Neural progenitor cell (in vitro differentiated cells): ENCODE results near the gene MTR. TPM values are rescaled to one million over a fixed set of nuclear protein-coding genes. Genes with fewer than 3 reads are reported as not detected.

Experiments used
- DNase-seq: peaks from one replicate; pipeline ENCODE4 v3.0.0-alpha.2; 2016; ENCODE audit warnings: low spot score
- H2AFZ ChIP-seq: fragments of 200-600 bp; sonication (generic); replicated peaks from 2 replicates; pipeline ENCODE4 v1.6.1; 2016; ENCODE audit warnings: antibody characterized with exemption
- H3F3A ChIP-seq: fragments of 200-600 bp; sonication (generic); 2 replicates; pipeline ENCODE4 v1.6.1; 2016; ENCODE audit warnings: antibody characterized with exemption, low read depth
- H3K27ac ChIP-seq: fragments of 200-600 bp; sonication (generic); 2 replicates; pipeline ENCODE4 v1.5.1; 2016; ENCODE audit warnings: mild to moderate bottlenecking
- H3K27me3 ChIP-seq: fragments of 200-600 bp; sonication (generic); 2 replicates; pipeline ENCODE4 v1.6.1; 2016; ENCODE audit warnings: mild to moderate bottlenecking, moderate library complexity
- H3K36me3 ChIP-seq: fragments of 200-600 bp; sonication (generic); 2 replicates; pipeline ENCODE4 v1.5.1; 2016
- H3K4me1 ChIP-seq: fragments of 200-600 bp; sonication (generic); 2 replicates; pipeline ENCODE4 v1.6.1; 2016; ENCODE audit warnings: mixed run types
- H3K4me2 ChIP-seq: fragments of 200-600 bp; sonication (generic); 2 replicates; pipeline ENCODE4 v1.6.1; 2016
- H3K4me3 ChIP-seq: fragments of 200-600 bp; sonication (generic); 2 replicates; pipeline ENCODE4 v1.5.1; 2016
- H3K79me2 ChIP-seq: fragments of 200-600 bp; sonication (generic); 2 replicates; pipeline ENCODE4 v1.6.1; 2016; ENCODE audit warnings: low read depth
- H3K9ac ChIP-seq: fragments of 200-600 bp; sonication (generic); 2 replicates; pipeline ENCODE4 v1.6.1; 2016
- H3K9me3 ChIP-seq: fragments of 200-600 bp; sonication (generic); 2 replicates; pipeline ENCODE4 v1.5.1; 2016; ENCODE audit warnings: low read depth
- H4K20me1 ChIP-seq: fragments of 200-600 bp; sonication (generic); 2 replicates; pipeline ENCODE4 v1.6.1; 2016; ENCODE audit warnings: low read depth
- H3K27ac Mint-ChIP-seq: 3 replicates; pipeline ENCODE4 v1.8.0; 2021; ENCODE audit warnings: mixed read lengths
- H3K27me3 Mint-ChIP-seq: 2 replicates; pipeline ENCODE4 v1.8.0; 2022; ENCODE audit warnings: low read depth, mild to moderate bottlenecking, inconsistent platforms, moderate library complexity, mixed read lengths; ENCODE audit not compliant: insufficient read depth
- H3K36me3 Mint-ChIP-seq: 3 replicates; pipeline ENCODE4 v1.8.0; 2021; ENCODE audit warnings: mixed read lengths
- H3K4me1 Mint-ChIP-seq: 3 replicates; pipeline ENCODE4 v1.8.0; 2021; ENCODE audit warnings: mixed read lengths
- H3K4me3 Mint-ChIP-seq: 3 replicates; pipeline ENCODE4 v1.8.0; 2021; ENCODE audit warnings: mild to moderate bottlenecking, moderate library complexity, mixed read lengths
- H3K9me3 Mint-ChIP-seq: 3 replicates; pipeline ENCODE4 v1.8.0; 2020; ENCODE audit warnings: mixed read lengths
- CTCF ChIP-seq: fragments of 200-600 bp; sonication (generic); IDR thresholded peaks from 2 replicates; pipeline ENCODE4 v1.5.1; 2017; ENCODE audit warnings: antibody characterized with exemption, mild to moderate bottlenecking
- EZH2 ChIP-seq: fragments of 200-600 bp; sonication (generic); IDR thresholded peaks from 2 replicates; pipeline ENCODE4 v1.6.1; 2017; ENCODE audit warnings: antibody characterized with exemption, mild to moderate bottlenecking, moderate library complexity
- EZH2phosphoT487 ChIP-seq: fragments of 200-600 bp; sonication (generic); IDR thresholded peaks from 2 replicates; pipeline ENCODE4 v1.6.1; 2017; ENCODE audit warnings: antibody characterized with exemption
- total RNA-seq: library from RNA; depleted of rRNA; stranded (reverse); fragments of >200 nt; gene quantifications from 2 replicates; pipeline ENCODE4 v1.2.3, GENCODE V29; 2015; ENCODE audit warnings: low replicate concordance

MTR gene
- total RNA-seq, 1 donor from 2014 or later: 27.3 TPM

DNA sequence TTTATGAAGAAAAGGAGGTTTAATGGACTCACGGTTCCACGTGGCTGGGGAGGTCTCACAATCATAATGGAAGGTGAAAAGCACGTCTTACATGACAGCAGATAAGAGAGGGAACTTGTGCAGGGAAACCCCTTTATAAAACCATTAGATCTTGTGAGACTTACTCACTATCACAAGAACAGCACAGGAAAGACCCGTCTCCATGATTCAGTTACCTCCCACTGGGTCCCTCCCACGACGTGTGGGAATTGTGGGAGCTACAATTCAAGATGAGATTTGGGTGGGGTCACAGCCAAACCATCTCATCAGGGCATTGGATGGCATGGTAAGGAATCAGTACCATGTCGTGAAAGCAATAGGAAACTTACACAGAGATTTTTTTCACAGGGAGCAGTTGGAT is 63.1 kb downstream of the MTR start:
- Mint-ChIP-seq H3K4me1 (peaks cover 11% of the 10 kb centered on the region), H3K4me3 (no peak overlapping the region), H3K36me3 (peaks cover 47% of the 10 kb centered on the region), H3K9me3 (no peaks in the 10 kb centered on the region), H3K27ac (no peak overlapping the region), H3K27me3 (peaks cover 5% of the 10 kb centered on the region)
- Histone ChIP-seq H3K4me3 (no peak overlapping the region), H3K9me3 (no peaks in the 10 kb centered on the region), H3K4me2 (no peak overlapping the region), H3K79me2 (no peaks in the 10 kb centered on the region), H3K27ac (no peak overlapping the region), H3K36me3 (no peaks in the 10 kb centered on the region), H4K20me1 (no peaks in the 10 kb centered on the region), H3F3A (no peaks in the 10 kb centered on the region), H3K4me1 (peaks cover 6% of the 10 kb centered on the region), H3K27me3 (no peaks in the 10 kb centered on the region), H3K9ac (no peak overlapping the region), H2AFZ (no peak overlapping the region)
- no peak for DNase-seq
- TF ChIP-seq CTCF: no peak
- no peak for TF ChIP-seq EZH2phosphoT487
- TF ChIP-seq EZH2: no peak

DNA sequence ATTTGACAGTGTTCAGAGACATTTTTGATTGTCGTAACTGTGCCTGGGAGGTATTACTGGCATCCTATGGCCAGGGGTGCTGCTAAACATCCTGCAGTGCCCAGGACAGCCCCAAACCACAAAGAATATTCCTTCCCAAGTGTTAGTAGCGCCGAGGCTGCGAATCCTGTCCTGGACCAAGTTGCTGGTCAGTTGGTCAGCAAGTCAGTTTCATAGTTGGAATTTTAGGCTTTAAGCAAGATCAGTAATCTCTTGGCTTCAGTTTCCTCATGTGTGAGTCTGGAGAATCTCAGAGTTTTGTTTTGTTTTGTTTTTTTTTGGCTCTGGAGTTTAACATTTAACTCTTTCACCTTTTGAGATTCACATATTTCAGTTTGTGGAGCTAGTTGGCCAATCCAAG is 65.0 kb downstream of the MTR start:
- Histone ChIP-seq H3F3A (no peaks in the 10 kb centered on the region), H3K27me3 (no peaks in the 10 kb centered on the region), H3K4me1 (peaks cover 6% of the 10 kb centered on the region), H4K20me1 (no peaks in the 10 kb centered on the region), H2AFZ (no peak overlapping the region), H3K79me2 (no peaks in the 10 kb centered on the region), H3K4me3 (no peak overlapping the region), H3K4me2 (no peak overlapping the region), H3K36me3 (no peaks in the 10 kb centered on the region), H3K9ac (no peak overlapping the region), H3K27ac (no peak overlapping the region), H3K9me3 (no peaks in the 10 kb centered on the region)
- no peaks in the 10 kb centered on the region for H3K9me3 Mint-ChIP-seq
- H3K36me3 Mint-ChIP-seq: peaks cover 45% of the 10 kb centered on the region
- H3K27me3 Mint-ChIP-seq: peaks cover 5% of the 10 kb centered on the region
- H3K27ac Mint-ChIP-seq: no peak overlapping the region
- DNase-seq: no peak
- H3K4me3 Mint-ChIP-seq: no peak overlapping the region
- peaks cover under 1% of the 10 kb centered on the region for H3K4me1 Mint-ChIP-seq
- TF ChIP-seq EZH2 (no peak), EZH2phosphoT487 (no peak), CTCF (no peak)

DNA sequence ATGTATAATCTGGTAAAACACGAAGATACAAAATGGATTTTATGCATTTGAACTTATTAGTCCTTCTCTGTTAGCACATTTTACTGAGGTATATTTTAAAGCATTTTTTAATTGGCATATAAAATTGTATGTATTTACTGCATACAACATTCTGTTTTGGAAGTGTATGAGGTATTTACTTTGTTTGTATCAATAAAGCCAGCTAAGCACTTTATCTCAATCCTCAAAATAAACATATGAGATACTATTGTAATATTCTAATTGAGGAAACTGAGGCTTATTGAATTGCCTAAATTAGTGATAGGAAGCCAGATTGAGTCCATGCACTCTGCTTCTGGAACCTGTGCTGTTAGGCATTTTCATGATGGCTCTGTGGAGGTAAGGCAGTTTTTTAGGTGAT is 65.6 kb downstream of the MTR start:
- H3K27ac ChIP-seq: no peak overlapping the region
- H3K4me1 ChIP-seq: peaks cover 6% of the 10 kb centered on the region
- H4K20me1 ChIP-seq: no peaks in the 10 kb centered on the region
- no peaks in the 10 kb centered on the region for H3K27me3 ChIP-seq
- no peak overlapping the region for H3K9ac ChIP-seq
- no peak overlapping the region for H3K27ac Mint-ChIP-seq
- H3K4me3 ChIP-seq: no peak overlapping the region
- H3K36me3 ChIP-seq: no peaks in the 10 kb centered on the region
- H3K27me3 Mint-ChIP-seq: peaks cover 5% of the 10 kb centered on the region
- H3K9me3 Mint-ChIP-seq: no peaks in the 10 kb centered on the region
- DNase-seq: no peak
- no peaks in the 10 kb centered on the region for H3K9me3 ChIP-seq
- no peak overlapping the region for H3K4me3 Mint-ChIP-seq
- H3K79me2 ChIP-seq: no peaks in the 10 kb centered on the region
- TF ChIP-seq EZH2: no peak
- TF ChIP-seq EZH2phosphoT487: no peak
- TF ChIP-seq CTCF: no peak
- H3K4me1 Mint-ChIP-seq: no peaks in the 10 kb centered on the region
- H3F3A ChIP-seq: no peaks in the 10 kb centered on the region
- H3K4me2 ChIP-seq: no peak overlapping the region
- peaks cover 49% of the 10 kb centered on the region for H3K36me3 Mint-ChIP-seq
- no peak overlapping the region for H2AFZ ChIP-seq
